ENCODE data around the gene CAMTA2.
A peak's percentile ranks its signal among the peaks of the same experiment; 100 is the strongest.

Gene CAMTA2

GRCh38 chr17:4945176-4945943 lies 42.1 kb downstream of the CAMTA2 start:
- DNase-seq = peak; percentile 86 to 92
- H3K36me3 ChIP-seq = peaks cover 43 to 54% (median 45%) of the 10 kb centered on the region in 3 donors
- intact Hi-C loops (cut with DNase I; ENCODE audit: low total_unique reads) = loop anchor here (5.0 kb wide), 1 partner anchor 52 kb away; the partner anchor contains the start of genes INCA1 and KIF1C
- H3K4me3 ChIP-seq = peak overlapping the region; percentile 93 to 100
- H3K4me1 ChIP-seq = peaks cover 6 to 61% (median 50%) of the 10 kb centered on the region in 4 donors
- no peaks in the 10 kb centered on the region for H3K9me3 ChIP-seq
- H3K27me3 ChIP-seq = no peaks in the 10 kb centered on the region
- TF ChIP-seq CTCF (IDR thresholded peaks at IDR 0.05) = no peak
- H3K27ac ChIP-seq = peak overlapping the region; percentile 95 to 99

GRCh38 chr17:4944554-4945175 lies 42.8 kb downstream of the CAMTA2 start:
- intact Hi-C loops (cut with DNase I; ENCODE audit: low total_unique reads) = loop anchor here (5.0 kb wide), 1 partner anchor 53 kb away; the partner anchor contains the start of genes INCA1 and KIF1C
- no peaks in the 10 kb centered on the region for H3K27me3 ChIP-seq
- H3K36me3 ChIP-seq = peaks cover 43 to 54% (median 45%) of the 10 kb centered on the region in 3 donors
- peaks cover 6 to 56% (median 45%) of the 10 kb centered on the region in 4 donors for H3K4me1 ChIP-seq
- DNase-seq = no peak
- H3K4me3 ChIP-seq = peak overlapping the region in 1 of 2 donors; percentile 93
- peak overlapping the region; percentile 95 to 99 for H3K27ac ChIP-seq
- TF ChIP-seq CTCF (IDR thresholded peaks at IDR 0.05) = no peak
- no peaks in the 10 kb centered on the region for H3K9me3 ChIP-seq

GRCh38 chr17:4944163-4944553 lies 43.3 kb downstream of the CAMTA2 start:
- intact Hi-C loops (cut with DNase I; ENCODE audit: low total_unique reads) = no loop called here
- H3K27ac ChIP-seq = peak overlapping the region; percentile 95 to 99

GRCh38 chr17:4942760-4943508 lies 44.5 kb downstream of the CAMTA2 start:
- H3K27me3 ChIP-seq = no peaks in the 10 kb centered on the region
- no peak overlapping the region for H3K4me3 ChIP-seq
- TF ChIP-seq CTCF (IDR thresholded peaks at IDR 0.05) = no peak
- peak in 1 of 2 donors; percentile 41 for DNase-seq
- peaks cover 9 to 71% (median 60%) of the 10 kb centered on the region in 4 donors for H3K4me1 ChIP-seq
- no peaks in the 10 kb centered on the region for H3K9me3 ChIP-seq
- intact Hi-C loops (cut with DNase I; ENCODE audit: low total_unique reads) = no loop called here
- peaks cover 46 to 55% (median 46%) of the 10 kb centered on the region in 3 donors for H3K36me3 ChIP-seq
- H3K27ac ChIP-seq = peak overlapping the region; percentile 95 to 99

More at GRCh38 chr17:4944163-4944553, 43.3 kb downstream of the CAMTA2 start:
- peaks cover 7 to 59% (median 48%) of the 10 kb centered on the region in 4 donors for H3K4me1 ChIP-seq
- no peak overlapping the region for H3K4me3 ChIP-seq
- H3K27me3 ChIP-seq = no peaks in the 10 kb centered on the region
- no peak for DNase-seq
- no peaks in the 10 kb centered on the region for H3K9me3 ChIP-seq
- no peak for TF ChIP-seq CTCF (IDR thresholded peaks at IDR 0.05)
- H3K36me3 ChIP-seq = peaks cover 43 to 54% (median 45%) of the 10 kb centered on the region in 3 donors

- no peak for TF ChIP-seq CTCF (IDR thresholded peaks at IDR 0.05)
- Histone ChIP-seq H3K9me3 (no peaks in the 10 kb centered on the region), H3K27ac (peak overlapping the region; percentile 85), H3K36me3 (peaks cover 51 to 67% (median 54%) of the 10 kb centered on the region in 3 donors), H3K4me1 (peaks cover 9 to 67% (median 55%) of the 10 kb centered on the region in 4 donors), H3K4me3 (peak overlapping the region; percentile 83 to 91), H3K27me3 (no peaks in the 10 kb centered on the region)
- DNase-seq = no peak
- intact Hi-C loops (cut with DNase I; ENCODE audit: low total_unique reads) = no loop called here
These were observed 46.2 kb downstream of the CAMTA2 start for GRCh38 chr17:4941319-4941610.
